CD4-positive, CD25-positive, alpha-beta regulatory T cell (primary cell): ENCODE data around the gene TRAF3. TPM values are rescaled to one million over a fixed set of nuclear protein-coding genes. Genes with fewer than 3 reads are reported as not detected.
"Not testable (repeated sequence)": the region's sequence is repeated elsewhere in the genome, so short reads cannot be mapped to it uniquely, and the experiment has no call there.

Experiments used
- ATAC-seq, 2 donors: fragments of 150-1000 bp; cut with Tn5 transposase; one replicate each; pipeline ENCODE4 v1.10.0; 2021; ENCODE audit warnings: low read depth in 2 of 2, moderate number of reproducible peaks in 2 of 2, moderate library complexity in 1 of 2
- DNase-seq, 3 donors: peaks; one replicate each; pipeline versions ENCODE4 v3.0.0 to v3.0.0-alpha.2; 2012 to 2022; ENCODE audit warnings: mixed read lengths in 1 of 3
- H3K27ac ChIP-seq: one replicate; pipeline ENCODE4 v1.7.0; 2013; ENCODE audit warnings: mild to moderate bottlenecking, low read length; ENCODE audit not compliant: insufficient read depth, poor library complexity, severe bottlenecking
- H3K27me3 ChIP-seq: one replicate; pipeline ENCODE4 v1.7.0; 2013; ENCODE audit warnings: low read length; ENCODE audit not compliant: control insufficient read depth, insufficient read depth
- H3K36me3 ChIP-seq: one replicate; pipeline ENCODE4 v1.7.0; 2013; ENCODE audit warnings: mild to moderate bottlenecking, low read length, moderate library complexity; ENCODE audit not compliant: control insufficient read depth, insufficient read depth
- H3K4me1 ChIP-seq: 2 replicates; pipeline ENCODE4 v1.7.0; 2013; ENCODE audit warnings: mild to moderate bottlenecking, low read length; ENCODE audit not compliant: insufficient read depth, control insufficient read depth, poor library complexity, severe bottlenecking
- H3K4me3 ChIP-seq: one replicate; pipeline ENCODE4 v1.7.0; 2013; ENCODE audit warnings: low read depth, mild to moderate bottlenecking, low read length, moderate library complexity
- H3K9me3 ChIP-seq, 2 experiments: 1 replicate in 1 of 2; 2 replicates in 1 of 2; pipeline ENCODE4 v1.7.0; 2013; ENCODE audit warnings: low read length in 2 of 2, mild to moderate bottlenecking in 1 of 2, moderate library complexity in 1 of 2; ENCODE audit not compliant: control insufficient read depth in 2 of 2
- H3K27ac Mint-ChIP-seq, 3 donors: one replicate each; pipeline ENCODE4 v1.8.0; 2020 to 2022; ENCODE audit warnings: mild to moderate bottlenecking in 3 of 3, mixed read lengths in 3 of 3, moderate library complexity in 2 of 3
- H3K27me3 Mint-ChIP-seq: one replicate; pipeline ENCODE4 v1.8.0; 2022; ENCODE audit warnings: mild to moderate bottlenecking, mixed read lengths
- H3K36me3 Mint-ChIP-seq: one replicate; pipeline ENCODE4 v1.8.0; 2020; ENCODE audit warnings: mixed read lengths
- H3K4me1 Mint-ChIP-seq, 4 donors: one replicate each; pipeline ENCODE4 v1.8.0; 2020 to 2022; ENCODE audit warnings: mixed read lengths in 4 of 4, mild to moderate bottlenecking in 1 of 4
- H3K4me3 Mint-ChIP-seq, 4 donors: one replicate each; pipeline ENCODE4 v1.8.0; 2020 to 2022; ENCODE audit warnings: mild to moderate bottlenecking in 4 of 4, mixed read lengths in 4 of 4, moderate library complexity in 3 of 4
- H3K9me3 Mint-ChIP-seq, 7 donors: one replicate each; pipeline ENCODE4 v1.8.0; 2020 to 2022; ENCODE audit warnings: mixed read lengths in 7 of 7, mild to moderate bottlenecking in 3 of 7, moderate library complexity in 2 of 7
- polyA plus RNA-seq, 4 donors: library from polyadenylated mRNA; unstranded; fragments of 300-500 nt; fragmentation: Illumina TruSeq; gene quantifications; one replicate each; pipeline ENCODE4 v1.2.3, GENCODE V29; 2021
- total RNA-seq: library from RNA; stranded (reverse); gene quantifications from one replicate; pipeline ENCODE4 v1.2.3, GENCODE V29; 2022

The TRAF3 gene
- total and polyA plus RNA-seq, 5 donors from 2014 or later: 17.7 to 71.2 (median 22.5) TPM

GRCh38 chr14:102870246-102870645, 93.0 kb downstream of the TRAF3 start:
- Histone ChIP-seq H3K36me3 (peaks cover 39% of the 10 kb centered on the region), H3K27me3 (no peaks in the 10 kb centered on the region), H3K27ac (no peak overlapping the region), H3K9me3 (no peaks in the 10 kb centered on the region), H3K4me3 (no peak overlapping the region), H3K4me1 (peaks cover 7% of the 10 kb centered on the region)
- Mint-ChIP-seq H3K27ac (peak overlapping the region in 1 of 3 donors; percentile 79), H3K36me3 (peaks cover 31% of the 10 kb centered on the region), H3K4me1 (peaks cover 13 to 27% (median 18%) of the 10 kb centered on the region in 4 donors), H3K27me3 (no peaks in the 10 kb centered on the region), H3K4me3 (no peak overlapping the region), H3K9me3 (peaks cover 0 to 2% (median 0%) of the 10 kb centered on the region in 7 donors)
- ATAC-seq (no peak), DNase-seq (no peak)

GRCh38 chr14:102870994-102871831, 94.0 kb downstream of the TRAF3 start:
- Mint-ChIP-seq H3K36me3 (peaks cover 28% of the 10 kb centered on the region), H3K4me1 (peaks cover 13 to 27% (median 20%) of the 10 kb centered on the region in 4 donors), H3K4me3 (no peak overlapping the region), H3K9me3 (peaks cover 0 to 2% (median 0%) of the 10 kb centered on the region in 7 donors), H3K27me3 (no peaks in the 10 kb centered on the region), H3K27ac (peak overlapping the region; percentile 25 to 78 (median 53))
- Histone ChIP-seq H3K9me3 (no peaks in the 10 kb centered on the region), H3K4me1 (peaks cover 7% of the 10 kb centered on the region), H3K27ac (peak overlapping the region; percentile 30), H3K4me3 (no peak overlapping the region), H3K36me3 (peaks cover 49% of the 10 kb centered on the region), H3K27me3 (no peaks in the 10 kb centered on the region)
- DNase-seq (peak in 1 of 3 donors; percentile 7), ATAC-seq (no peak)

- peak overlapping the region; percentile 30 for H3K27ac ChIP-seq
- peak; percentile 75 to 80 for ATAC-seq
- H3K4me3 ChIP-seq: no peak overlapping the region
- H3K9me3 ChIP-seq: no peaks in the 10 kb centered on the region
- peaks cover 7% of the 10 kb centered on the region for H3K4me1 ChIP-seq
- Mint-ChIP-seq H3K27ac (peak overlapping the region; percentile 54 to 78 (median 67)), H3K4me1 (peaks cover 8 to 27% (median 18%) of the 10 kb centered on the region in 4 donors), H3K27me3 (no peaks in the 10 kb centered on the region), H3K9me3 (peaks cover 0 to 2% (median 0%) of the 10 kb centered on the region in 7 donors), H3K36me3 (peaks cover 28% of the 10 kb centered on the region), H3K4me3 (peak overlapping the region in 2 of 4 donors; percentile 29 to 46)
- H3K36me3 ChIP-seq: peaks cover 57% of the 10 kb centered on the region
- DNase-seq: peak in 2 of 3 donors; percentile 28 to 49
- no peaks in the 10 kb centered on the region for H3K27me3 ChIP-seq
Observed at GRCh38 chr14:102872020-102872419, 94.8 kb downstream of the TRAF3 start.

- Mint-ChIP-seq H3K27ac (peak overlapping the region in 2 of 3 donors; percentile 42 to 49), H3K4me3 (no peak overlapping the region), H3K36me3 (peaks cover 28% of the 10 kb centered on the region), H3K4me1 (peaks cover 7 to 23% (median 10%) of the 10 kb centered on the region in 4 donors), H3K27me3 (no peaks in the 10 kb centered on the region), H3K9me3 (no peaks in the 10 kb centered on the region)
- no peak overlapping the region for H3K27ac ChIP-seq
- peaks cover 68% of the 10 kb centered on the region for H3K36me3 ChIP-seq
- no peak overlapping the region for H3K4me3 ChIP-seq
- ATAC-seq (no peak), DNase-seq (no peak)
- H3K27me3 ChIP-seq: no peaks in the 10 kb centered on the region
- H3K4me1 ChIP-seq: peaks cover 7% of the 10 kb centered on the region
- H3K9me3 ChIP-seq: no peaks in the 10 kb centered on the region
Observed at GRCh38 chr14:102873131-102873530, 95.9 kb downstream of the TRAF3 start.

- peak overlapping the region in 1 of 3 donors; percentile 49 for H3K27ac Mint-ChIP-seq
- peaks cover 70% of the 10 kb centered on the region for H3K36me3 ChIP-seq
- H3K27me3 Mint-ChIP-seq: no peaks in the 10 kb centered on the region
Observed at GRCh38 chr14:102873546-102874061, 96.4 kb downstream of the TRAF3 start.

GRCh38 chr14:102875652-102876051, 98.4 kb downstream of the TRAF3 start:
- ATAC-seq (no peak), DNase-seq (no peak)
- Mint-ChIP-seq H3K27me3 (no peaks in the 10 kb centered on the region), H3K27ac (peak overlapping the region in 1 of 3 donors; percentile 88), H3K4me3 (no peak overlapping the region), H3K36me3 (peaks cover 18% of the 10 kb centered on the region), H3K4me1 (peaks cover 10 to 20% (median 12%) of the 10 kb centered on the region in 4 donors), H3K9me3 (no peaks in the 10 kb centered on the region)
- H3K36me3 ChIP-seq: peaks cover 75% of the 10 kb centered on the region
- H3K27me3 ChIP-seq: no peaks in the 10 kb centered on the region
- no peaks in the 10 kb centered on the region for H3K9me3 ChIP-seq
- H3K27ac ChIP-seq: no peak overlapping the region
- H3K4me3 ChIP-seq: no peak overlapping the region
- H3K4me1 ChIP-seq: peaks cover 7% of the 10 kb centered on the region

More at GRCh38 chr14:102873546-102874061, 96.4 kb downstream of the TRAF3 start:
- DNase-seq (no peak), ATAC-seq (no peak)
- Histone ChIP-seq H3K27me3 (no peaks in the 10 kb centered on the region), H3K4me1 (peaks cover 7% of the 10 kb centered on the region), H3K27ac (no peak overlapping the region), H3K9me3 (no peaks in the 10 kb centered on the region), H3K4me3 (no peak overlapping the region)
- Mint-ChIP-seq H3K4me1 (peaks cover 7 to 23% (median 10%) of the 10 kb centered on the region in 4 donors), H3K36me3 (peaks cover 27% of the 10 kb centered on the region), H3K9me3 (no peaks in the 10 kb centered on the region), H3K4me3 (no peak overlapping the region)

- H3K4me3 Mint-ChIP-seq, H3K27me3 Mint-ChIP-seq, H3K4me1 ChIP-seq, H3K4me3 ChIP-seq, H3K27ac ChIP-seq, H3K27me3 ChIP-seq, H3K9me3 Mint-ChIP-seq, DNase-seq, H3K9me3 ChIP-seq, H3K27ac Mint-ChIP-seq, ATAC-seq: not testable (repeated sequence)
- H3K36me3 ChIP-seq: peaks cover 70% of the 10 kb centered on the region
- Mint-ChIP-seq H3K4me1 (peaks cover under 1 to 16% (median 4%) of the 10 kb centered on the region in 4 donors), H3K36me3 (peaks cover 15% of the 10 kb centered on the region)
Observed at GRCh38 chr14:102877511-102877910, 100.3 kb downstream of the TRAF3 start.
